Parathyroid adenoma (tissue), 2 donors: ENCODE results near the gene DLGAP1.

Source experiments
- H2AFZ ChIP-seq: fragments of 300-600 bp; sonication (generic); one replicate; pipeline ENCODE4 v1.7.0; 2017; ENCODE audit warnings: antibody characterized with exemption, mild to moderate bottlenecking
- H3K27ac ChIP-seq: fragments of 300-600 bp; sonication (generic); one replicate; pipeline ENCODE4 v1.7.0; 2017
- H3K27me3 ChIP-seq: fragments of 300-600 bp; sonication (generic); one replicate; pipeline ENCODE4 v1.7.0; 2017; ENCODE audit warnings: low read length; ENCODE audit not compliant: control insufficient read depth, insufficient read depth
- H3K36me3 ChIP-seq: fragments of 300-600 bp; sonication (generic); one replicate; pipeline ENCODE4 v1.7.0; 2017; ENCODE audit warnings: low read length; ENCODE audit not compliant: control insufficient read depth, insufficient read depth
- H3K4me1 ChIP-seq: fragments of 300-600 bp; sonication (generic); one replicate; pipeline ENCODE4 v1.7.0; 2017; ENCODE audit warnings: control low read depth
- H3K4me2 ChIP-seq: fragments of 300-600 bp; sonication (generic); one replicate; pipeline ENCODE4 v1.7.0; 2017; ENCODE audit warnings: low read length
- H3K4me3 ChIP-seq: fragments of 300-600 bp; sonication (generic); one replicate; pipeline ENCODE4 v1.7.0; 2017; ENCODE audit warnings: low read depth, low read length
- H3K79me2 ChIP-seq: fragments of 300-600 bp; sonication (generic); one replicate; pipeline ENCODE4 v1.7.0; 2017; ENCODE audit warnings: control low read depth
- H3K9ac ChIP-seq: fragments of 300-600 bp; sonication (generic); one replicate; pipeline ENCODE4 v1.7.0; 2017; ENCODE audit warnings: mild to moderate bottlenecking
- H3K9me3 ChIP-seq: fragments of 300-600 bp; sonication (generic); one replicate; pipeline ENCODE4 v1.7.0; 2017; ENCODE audit warnings: low read length; ENCODE audit not compliant: control insufficient read depth
- CTCF ChIP-seq: fragments of 300-600 bp; sonication (generic); IDR thresholded peaks from one replicate; pipeline ENCODE4 v1.7.0; 2017; ENCODE audit warnings: antibody characterized with exemption, mild to moderate bottlenecking
- donor health status: primary hyperparathyroidism.

Gene DLGAP1

GRCh38 chr18:3649135-3649632 lies 805.9 kb downstream of the DLGAP1 start:
- Histone ChIP-seq H3K4me3 (no peak overlapping the region), H3K27ac (no peak overlapping the region)

GRCh38 chr18:3648641-3649040 lies 806.5 kb downstream of the DLGAP1 start:
- H3K27ac ChIP-seq, result no peak overlapping the region
- H3K4me1 ChIP-seq, result no peaks in the 10 kb centered on the region
- H3K27me3 ChIP-seq, result no peaks in the 10 kb centered on the region
- H3K79me2 ChIP-seq, result no peaks in the 10 kb centered on the region
- H3K4me3 ChIP-seq, result no peak overlapping the region
- no peaks in the 10 kb centered on the region for H3K9me3 ChIP-seq
- H3K4me2 ChIP-seq, result no peak overlapping the region
- TF ChIP-seq CTCF, result no peak
- no peaks in the 10 kb centered on the region for H3K36me3 ChIP-seq
- H3K9ac ChIP-seq, result no peak overlapping the region
- H2AFZ ChIP-seq, result no peak overlapping the region

More at GRCh38 chr18:3649135-3649632, 805.9 kb downstream of the DLGAP1 start:
- Histone ChIP-seq H2AFZ (peak overlapping the region; percentile 25), H3K27me3 (no peaks in the 10 kb centered on the region), H3K79me2 (no peaks in the 10 kb centered on the region), H3K4me2 (no peak overlapping the region), H3K36me3 (no peaks in the 10 kb centered on the region), H3K4me1 (no peaks in the 10 kb centered on the region), H3K9ac (no peak overlapping the region), H3K9me3 (no peaks in the 10 kb centered on the region)
- TF ChIP-seq CTCF, result no peak

GRCh38 chr18:3648200-3648599 lies 806.9 kb downstream of the DLGAP1 start:
- Histone ChIP-seq H3K9me3 (no peaks in the 10 kb centered on the region), H3K4me2 (no peak overlapping the region), H3K4me1 (no peaks in the 10 kb centered on the region), H3K79me2 (no peaks in the 10 kb centered on the region), H3K36me3 (no peaks in the 10 kb centered on the region), H3K27ac (no peak overlapping the region), H3K27me3 (no peaks in the 10 kb centered on the region), H3K4me3 (no peak overlapping the region), H2AFZ (no peak overlapping the region), H3K9ac (no peak overlapping the region)
- no peak for TF ChIP-seq CTCF

GRCh38 chr18:3647636-3648035 lies 807.5 kb downstream of the DLGAP1 start:
- H3K4me3 ChIP-seq, result no peak overlapping the region
- H3K9me3 ChIP-seq, result no peaks in the 10 kb centered on the region
- no peaks in the 10 kb centered on the region for H3K79me2 ChIP-seq
- no peak overlapping the region for H3K4me2 ChIP-seq
- TF ChIP-seq CTCF, result no peak
- H3K36me3 ChIP-seq, result no peaks in the 10 kb centered on the region
- H3K9ac ChIP-seq, result no peak overlapping the region
- H3K27me3 ChIP-seq, result no peaks in the 10 kb centered on the region
- H3K4me1 ChIP-seq, result no peaks in the 10 kb centered on the region
- H2AFZ ChIP-seq, result no peak overlapping the region
- H3K27ac ChIP-seq, result no peak overlapping the region

DNA sequence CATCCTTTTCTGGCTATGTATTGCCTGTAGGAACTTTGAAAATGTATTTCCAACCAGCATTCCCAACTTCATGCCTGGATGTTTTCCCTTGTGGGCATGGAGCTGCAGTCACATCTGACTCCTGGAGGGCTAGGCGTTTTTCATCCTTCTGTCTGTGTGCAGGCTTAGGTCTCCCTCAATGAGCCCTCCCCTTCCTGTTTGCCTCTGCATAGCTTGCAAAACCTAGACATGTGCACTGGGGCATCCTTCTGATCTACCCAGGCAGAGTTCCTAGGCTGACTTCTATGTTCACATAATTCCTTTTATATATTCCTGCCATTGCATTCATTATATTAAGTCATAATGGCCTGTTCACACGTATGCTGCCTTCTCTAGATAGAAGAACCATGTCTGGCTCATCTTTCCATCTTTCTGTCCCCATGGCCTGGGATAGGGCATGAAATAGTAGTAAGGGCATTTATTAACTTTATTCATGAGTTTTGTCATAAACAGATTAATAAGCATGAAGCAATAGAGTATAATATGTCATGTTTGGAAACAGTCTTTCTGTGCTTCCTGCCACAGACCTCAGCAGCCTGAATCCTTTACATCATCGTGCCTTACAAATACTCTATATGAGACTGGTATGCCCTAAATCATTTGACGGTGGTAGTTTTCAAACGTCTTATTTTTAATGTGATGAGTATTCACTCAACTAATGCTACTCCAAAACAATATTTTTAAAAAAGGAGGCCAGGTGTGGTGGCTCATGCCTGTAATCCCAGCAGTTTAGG lies 809.5 kb downstream of the DLGAP1 start:
- H3K27ac ChIP-seq, result no peak overlapping the region
- H2AFZ ChIP-seq, result no peak overlapping the region
- no peak for TF ChIP-seq CTCF
- no peaks in the 10 kb centered on the region for H3K79me2 ChIP-seq
- no peak overlapping the region for H3K4me2 ChIP-seq
- H3K9me3 ChIP-seq, result no peaks in the 10 kb centered on the region
- no peak overlapping the region for H3K9ac ChIP-seq
- H3K4me1 ChIP-seq, result no peaks in the 10 kb centered on the region
- H3K4me3 ChIP-seq, result no peak overlapping the region
- H3K27me3 ChIP-seq, result no peaks in the 10 kb centered on the region
- no peaks in the 10 kb centered on the region for H3K36me3 ChIP-seq
